GM12878 (cell line): Measurements from ENCODE around the gene EMP1. TPM values are rescaled to one million over a fixed set of nuclear protein-coding genes. Genes with fewer than 3 reads are reported as not detected.

Source experiments
- ATAC-seq: fragments of 200-7000 bp; cut with Tn5 transposase; 3 replicates; pipeline ENCODE4 v1.9.1; 2020; ENCODE audit warnings: mild to moderate bottlenecking, moderate library complexity
- BruUV-seq: library from RNA; stranded (reverse); fragments of 400-500 nt; replicated peaks from 2 replicates; lab custom pipeline; 2021; lab: Mats Ljungman, UMichigan
- CTCF ChIA-PET: fragments of 300-600 bp; sonication (Branson Sonifier 250); formaldehyde crosslinking; extraction: SDS; loops from one replicate; lab custom pipeline; 2021; ENCODE audit warnings: inconsistent platforms; lab: Yijun Ruan, JAX
- POLR2A ChIA-PET: fragments of 350-600 bp; formaldehyde crosslinking; extraction: SDS; loops from one replicate; lab custom pipeline; 2021; ENCODE audit warnings: inconsistent platforms; lab: Charles Lee
- RAD21 ChIA-PET: fragments of 300-600 bp; sonication (Branson Sonifier 250); formaldehyde crosslinking; loops from one replicate; lab custom pipeline; 2023; ENCODE audit warnings: antibody characterized with exemption; ENCODE audit not compliant: unreplicated experiment; lab: Charles Lee
- SMC1A ChIA-PET: fragments of 300-600 bp; sonication (Branson Sonifier 250); formaldehyde crosslinking; loops from one replicate; lab custom pipeline; 2023; ENCODE audit not compliant: unreplicated experiment, uncharacterized antibody; lab: Charles Lee
- DNase-seq: peaks from one replicate; pipeline ENCODE4 v3.0.0-alpha.2; 2011; ENCODE audit warnings: low read depth, low spot score
- FAIRE-seq: peaks from 3 replicates; lab custom pipeline; 2011; peaks lifted over from hg19 to GRCh38; lab: Jason Lieb, UNC
- H2AFZ ChIP-seq: 2 replicates; pipeline ENCODE4 v1.6.0; 2011; ENCODE audit warnings: low read depth, low read length, control low read depth; ENCODE audit not compliant: control insufficient read depth
- H3K27ac ChIP-seq: 2 replicates; pipeline ENCODE4 v1.5.1; 2011; ENCODE audit warnings: control low read depth; ENCODE audit not compliant: control insufficient read depth, insufficient read depth
- H3K27me3 ChIP-seq, 2 experiments: replicated peaks in 1 of 2; 2 replicates each; pipeline versions ENCODE4 v1.6.0 to v1.6.1; 2011; ENCODE audit warnings: low read length in 1 of 2; ENCODE audit not compliant: control insufficient read depth in 2 of 2, insufficient read depth in 2 of 2
- H3K36me3 ChIP-seq, 2 experiments: 2 replicates each; pipeline ENCODE4 v1.5.1; 2011; ENCODE audit warnings: low read length in 1 of 2; ENCODE audit not compliant: control insufficient read depth in 2 of 2, insufficient read depth in 2 of 2
- H3K4me1 ChIP-seq: 2 replicates; pipeline ENCODE4 v1.6.1; 2011; ENCODE audit warnings: mild to moderate bottlenecking, low read length, moderate library complexity, mixed read lengths; ENCODE audit not compliant: control insufficient read depth, insufficient read depth
- H3K4me2 ChIP-seq: 2 replicates; pipeline ENCODE4 v1.6.0; 2011; ENCODE audit warnings: control low read depth; ENCODE audit not compliant: control insufficient read depth, insufficient read depth
- H3K4me3 ChIP-seq: fragments of 200-600 bp; sonication (generic); 2 replicates; pipeline ENCODE4 v1.5.1; 2016
- H3K79me2 ChIP-seq: 2 replicates; pipeline ENCODE4 v1.6.0; 2011; ENCODE audit warnings: low read length; ENCODE audit not compliant: control insufficient read depth, insufficient read depth
- H3K9ac ChIP-seq: 2 replicates; pipeline ENCODE4 v1.8.0; 2011; ENCODE audit warnings: low read length, control low read depth, mixed read lengths; ENCODE audit not compliant: control insufficient read depth, insufficient read depth
- H3K9me3 ChIP-seq: replicated peaks from 3 replicates; pipeline ENCODE4 v1.5.1; 2011; ENCODE audit warnings: mild to moderate bottlenecking, low read length; ENCODE audit not compliant: control insufficient read depth, insufficient read depth
- H4K20me1 ChIP-seq: 2 replicates; pipeline ENCODE4 v1.6.0; 2011; ENCODE audit not compliant: control insufficient read depth, insufficient read depth
- BHLHE40 ChIP-seq, 2 experiments: fragments of 450-650 bp in 1 of 2; IDR thresholded peaks; 2 replicates each; pipeline ENCODE4 v1.6.1; 2011 to 2017; ENCODE audit warnings: low read depth in 2 of 2, borderline replicate concordance in 1 of 2, improper control_type of control experiment in 1 of 2, low read length in 1 of 2, mild to moderate bottlenecking in 1 of 2
- HDAC6 ChIP-seq: fragments of 200-600 bp; sonication (generic); IDR thresholded peaks from one replicate; pipeline ENCODE4 v1.8.0; 2017; ENCODE audit warnings: antibody characterized with exemption; ENCODE audit not compliant: unreplicated experiment
- HDGF ChIP-seq: fragments of 450-650 bp; IDR thresholded peaks from 2 replicates; pipeline ENCODE4 v1.6.1; 2016; ENCODE audit warnings: antibody characterized with exemption
- NR2C2 ChIP-seq: IDR thresholded peaks from 2 replicates; pipeline ENCODE4 v1.6.1; 2011; ENCODE audit warnings: borderline replicate concordance, low read depth; ENCODE audit not compliant: control insufficient read depth, insufficient read length
- ZNF24 ChIP-seq: fragments of 450-650 bp; IDR thresholded peaks from 2 replicates; pipeline ENCODE4 v1.6.1; 2017; ENCODE audit warnings: antibody characterized with exemption, mild to moderate bottlenecking
- WGBS: methylation state at CpG from one replicate; pipeline ENCODE4 v1.1.6; 2016; ENCODE audit warnings: low lambda C conversion rate; ENCODE audit not compliant: insufficient replicate concordance, insufficient coverage; ENCODE audit errors: missing lambda C conversion rate; 5-methylcytosine and 5-hydroxymethylcytosine counted together
- in situ Hi-C: fragments of 300-500 bp; cut with MboI; formaldehyde crosslinking; loops from 9 replicates; pipeline ENCODE4 v1.14.3; 2018; ENCODE audit warnings: mixed read lengths
- intact Hi-C: fragments of 100-400 bp; cut with micrococcal nuclease; formaldehyde crosslinking; loops from one replicate; pipeline ENCODE4 v1.14.2; 2022; ENCODE audit not compliant: unreplicated experiment
- polyA plus RNA-seq, 11 experiments: library from polyadenylated mRNA; depleted of rRNA in 4 of 11; unstranded in 6 of 11; stranded (reverse) in 5 of 11; fragments of >200 nt; fragmentation: Nextera tagmentation in 4 of 11; fragmentation: Illumina TruSeq in 1 of 11; extraction: Ambion mirVana in 4 of 11; extraction: Trizol in 1 of 11; gene quantifications; 1 replicate in 1 of 11; 2 replicates in 10 of 11; pipeline versions ENCODE4 v1.2.1 to v1.2.3, GENCODE V29; 2011 to 2016; ENCODE audit warnings: inconsistent platforms in 2 of 11, missing spikeins in 2 of 11, low read depth in 1 of 11
- total RNA-seq, 4 experiments: library from RNA; depleted of rRNA in 3 of 4; stranded (reverse); fragments of >200 nt in 3 of 4; fragmentation: Illumina TruSeq in 1 of 4; extraction: Trizol in 1 of 4; gene quantifications; 2 replicates each; pipeline versions ENCODE4 v1.2.1 to v1.2.3, GENCODE V29; 2013 to 2021
- TF ChIP-seq, protein P1 (sequence below): IDR thresholded peaks from 2 replicates; pipeline ENCODE4 v1.6.1; 2011; ENCODE audit warnings: borderline replicate concordance, low read depth, mild to moderate bottlenecking, moderate library complexity, mixed read lengths, low read length; ENCODE audit not compliant: insufficient read depth; ENCODE audit errors: extremely low read length
- TF ChIP-seq, protein P2 (sequence below): fragments of 450-650 bp; IDR thresholded peaks from 2 replicates; pipeline ENCODE4 v1.6.1; 2017; ENCODE audit warnings: mild to moderate bottlenecking

EMP1 gene
- total and polyA plus RNA-seq, 10 of the 15 experiments (the other 5 are each of a cell fraction or from before 2014, with no cell fraction given): 0.09 to 0.90 (median 0.25) TPM; not detected in 1

DNA sequence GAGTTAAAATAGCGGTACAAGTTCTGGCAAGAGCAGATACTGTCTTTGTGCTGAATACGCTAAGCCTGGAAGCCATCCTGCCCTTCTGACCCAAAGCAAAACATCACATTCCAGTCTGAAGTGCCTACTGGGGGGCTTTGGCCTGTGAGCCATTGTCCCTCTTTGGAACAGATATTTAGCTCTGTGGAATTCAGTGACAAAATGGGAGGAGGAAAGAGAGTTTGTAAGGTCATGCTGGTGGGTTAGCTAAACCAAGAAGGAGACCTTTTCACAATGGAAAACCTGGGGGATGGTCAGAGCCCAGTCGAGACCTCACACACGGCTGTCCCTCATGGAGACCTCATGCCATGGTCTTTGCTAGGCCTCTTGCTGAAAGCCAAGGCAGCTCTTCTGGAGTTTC lies 18.5 kb downstream of the EMP1 start:
- no peaks in the 10 kb centered on the region for H3K4me1 ChIP-seq
- TF ChIP-seq, protein P1, sequence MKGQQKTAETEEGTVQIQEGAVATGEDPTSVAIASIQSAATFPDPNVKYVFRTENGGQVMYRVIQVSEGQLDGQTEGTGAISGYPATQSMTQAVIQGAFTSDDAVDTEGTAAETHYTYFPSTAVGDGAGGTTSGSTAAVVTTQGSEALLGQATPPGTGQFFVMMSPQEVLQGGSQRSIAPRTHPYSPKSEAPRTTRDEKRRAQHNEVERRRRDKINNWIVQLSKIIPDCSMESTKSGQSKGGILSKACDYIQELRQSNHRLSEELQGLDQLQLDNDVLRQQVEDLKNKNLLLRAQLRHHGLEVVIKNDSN: no peak
- CTCF ChIA-PET: interaction anchor here (0.8 to 9.8 kb wide), 4 partner anchors 11 to 427 kb away, joined by 3 to 105 read pairs (median 20); no protein-coding TSS in a partner anchor
- DNase-seq: no peak
- H3K36me3 ChIP-seq: no peaks in the 10 kb centered on the region
- H2AFZ ChIP-seq: no peak overlapping the region
- in situ Hi-C loops (no loop called here), intact Hi-C loops (no loop called here)
- H3K27me3 ChIP-seq: peaks cover 0 to 7% of the 10 kb centered on the region in 2 experiments; a peak in 2 of 4 replicates
- no peak for ATAC-seq
- no peak overlapping the region for H3K4me3 ChIP-seq
- H3K4me2 ChIP-seq: no peak overlapping the region
- H3K9me3 ChIP-seq: no peaks in the 10 kb centered on the region; the same call in 2 of the 3 replicates
- POLR2A ChIA-PET: no interaction called here
- SMC1A ChIA-PET: interaction anchor here (6.0 kb wide), 1 partner anchor 300 kb away, joined by 50 read pairs; no protein-coding TSS in a partner anchor
- no peaks in the 10 kb centered on the region for H4K20me1 ChIP-seq
- no TSS peak for BruUV-seq
- no peak overlapping the region for H3K27ac ChIP-seq
- H3K79me2 ChIP-seq: no peaks in the 10 kb centered on the region
- RAD21 ChIA-PET: interaction anchor here (0.9 kb wide), 1 partner anchor 11 kb away, joined by 4 read pairs; no protein-coding TSS in a partner anchor
- no peak overlapping the region for H3K9ac ChIP-seq
- 41% methylated on average over 4 of the region's 4 CpGs for WGBS
- FAIRE-seq: no peak

DNA sequence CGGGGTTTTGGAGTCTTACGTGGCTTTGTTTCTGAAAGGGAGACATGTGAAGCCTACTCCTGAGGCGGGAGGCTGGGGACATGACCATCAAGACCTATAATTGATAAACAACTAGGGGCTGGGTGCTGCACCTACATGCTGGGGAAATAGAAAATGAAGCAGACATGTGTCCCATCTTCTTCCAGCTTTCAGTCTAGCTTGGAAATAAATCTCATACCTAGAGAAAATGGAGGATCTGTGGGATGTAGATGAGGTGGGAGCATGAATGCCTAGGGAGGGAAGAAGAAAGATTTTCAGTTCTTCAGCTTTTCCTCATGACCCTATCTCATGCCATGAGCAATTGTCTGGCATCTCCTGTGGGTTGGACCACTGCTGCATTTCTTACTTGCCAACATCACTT lies 22.1 kb downstream of the EMP1 start:
- Histone ChIP-seq H3K27me3 (peaks cover 0 to 3% of the 10 kb centered on the region in 2 experiments; a peak in 2 of 4 replicates), H3K79me2 (no peaks in the 10 kb centered on the region), H3K9ac (no peak overlapping the region), H3K27ac (no peak overlapping the region), H3K4me1 (no peaks in the 10 kb centered on the region), H4K20me1 (no peaks in the 10 kb centered on the region), H3K36me3 (no peaks in the 10 kb centered on the region), H3K4me3 (no peak overlapping the region), H3K9me3 (no peaks in the 10 kb centered on the region; the same call in 2 of the 3 replicates), H3K4me2 (no peak overlapping the region), H2AFZ (no peak overlapping the region)
- ATAC-seq (no peak), FAIRE-seq (no peak), DNase-seq (no peak)
- no TSS peak for BruUV-seq
- intact Hi-C loops (no loop called here), in situ Hi-C loops (no loop called here)
- ChIA-PET RAD21 (no interaction called here), POLR2A (no interaction called here), SMC1A (interaction anchor here (0.6 kb wide), 1 partner anchor 627 kb away, joined by 4 read pairs; no protein-coding TSS in a partner anchor), CTCF (interaction anchor here (1.3 to 9.8 kb wide), 2 partner anchors 7 to 301 kb away, joined by 3 to 105 read pairs; no protein-coding TSS in a partner anchor)
- TF ChIP-seq HDAC6 (no peak), NR2C2 (no peak), HDGF (no peak), ZNF24 (no peak), BHLHE40 (IDR thresholded peaks at IDR 0.05; ENCODE audit: borderline replicate concordance in 1 of 2, low read depth in 2 of 2, low read length in 1 of 2) (no peak)
- TF ChIP-seq, protein P2, sequence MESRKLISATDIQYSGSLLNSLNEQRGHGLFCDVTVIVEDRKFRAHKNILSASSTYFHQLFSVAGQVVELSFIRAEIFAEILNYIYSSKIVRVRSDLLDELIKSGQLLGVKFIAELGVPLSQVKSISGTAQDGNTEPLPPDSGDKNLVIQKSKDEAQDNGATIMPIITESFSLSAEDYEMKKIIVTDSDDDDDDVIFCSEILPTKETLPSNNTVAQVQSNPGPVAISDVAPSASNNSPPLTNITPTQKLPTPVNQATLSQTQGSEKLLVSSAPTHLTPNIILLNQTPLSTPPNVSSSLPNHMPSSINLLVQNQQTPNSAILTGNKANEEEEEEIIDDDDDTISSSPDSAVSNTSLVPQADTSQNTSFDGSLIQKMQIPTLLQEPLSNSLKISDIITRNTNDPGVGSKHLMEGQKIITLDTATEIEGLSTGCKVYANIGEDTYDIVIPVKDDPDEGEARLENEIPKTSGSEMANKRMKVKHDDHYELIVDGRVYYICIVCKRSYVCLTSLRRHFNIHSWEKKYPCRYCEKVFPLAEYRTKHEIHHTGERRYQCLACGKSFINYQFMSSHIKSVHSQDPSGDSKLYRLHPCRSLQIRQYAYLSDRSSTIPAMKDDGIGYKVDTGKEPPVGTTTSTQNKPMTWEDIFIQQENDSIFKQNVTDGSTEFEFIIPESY: no peak
- 0% methylated on average over 3 of the region's 3 CpGs for WGBS
